Smooth muscle cell of the brain vasculature (primary cell): Measurements from ENCODE around the gene CROCC2.

Experiments used
- DNase-seq: peaks from one replicate; pipeline ENCODE4 v3.0.0-alpha.2; 2012; ENCODE audit warnings: low read depth, low spot score

The CROCC2 gene

DNA sequence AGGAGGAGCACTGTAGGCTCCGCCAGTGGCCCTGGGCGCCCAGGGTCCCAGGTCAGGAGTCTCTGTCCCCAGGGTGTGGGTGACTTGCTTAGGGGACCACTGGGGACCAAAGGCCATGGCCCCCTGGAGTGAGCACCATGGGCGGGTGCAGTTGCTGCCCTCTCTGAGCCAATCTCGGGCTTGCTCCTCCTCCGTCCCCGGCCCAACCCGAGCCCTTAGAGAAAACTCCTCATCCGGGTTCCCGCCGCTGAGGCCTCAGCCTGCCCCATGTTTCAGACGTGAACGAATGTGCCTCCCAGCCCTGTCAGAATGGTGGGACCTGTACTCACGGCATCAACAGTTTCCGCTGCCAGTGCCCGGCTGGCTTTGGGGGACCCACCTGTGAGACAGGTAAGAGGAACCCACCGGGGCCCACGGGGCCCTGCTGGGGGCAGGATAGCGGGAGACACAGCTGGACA, 130.9 kb downstream of the CROCC2 start:
- no peak for DNase-seq

DNA sequence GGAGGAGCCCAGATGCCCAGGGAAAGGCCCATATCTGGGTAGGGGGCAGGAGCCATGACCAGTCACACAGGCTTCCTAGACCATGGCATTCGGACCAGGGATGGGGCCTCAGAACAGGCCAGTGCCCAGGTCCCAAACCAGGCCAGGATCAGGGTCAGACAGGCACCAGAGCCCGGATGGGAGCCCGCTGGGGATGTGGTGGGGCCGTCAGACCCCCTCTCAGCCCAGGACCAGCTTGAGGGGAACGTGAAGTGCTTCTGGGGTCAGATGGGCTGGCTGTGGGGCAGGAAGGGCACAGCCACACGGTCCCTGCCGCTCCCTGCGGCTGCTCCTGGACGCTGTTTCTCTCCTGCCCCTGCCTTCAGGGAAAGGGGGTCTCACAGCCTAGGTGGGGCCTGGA, 131.4 kb downstream of the CROCC2 start:
- no peak for DNase-seq

DNA sequence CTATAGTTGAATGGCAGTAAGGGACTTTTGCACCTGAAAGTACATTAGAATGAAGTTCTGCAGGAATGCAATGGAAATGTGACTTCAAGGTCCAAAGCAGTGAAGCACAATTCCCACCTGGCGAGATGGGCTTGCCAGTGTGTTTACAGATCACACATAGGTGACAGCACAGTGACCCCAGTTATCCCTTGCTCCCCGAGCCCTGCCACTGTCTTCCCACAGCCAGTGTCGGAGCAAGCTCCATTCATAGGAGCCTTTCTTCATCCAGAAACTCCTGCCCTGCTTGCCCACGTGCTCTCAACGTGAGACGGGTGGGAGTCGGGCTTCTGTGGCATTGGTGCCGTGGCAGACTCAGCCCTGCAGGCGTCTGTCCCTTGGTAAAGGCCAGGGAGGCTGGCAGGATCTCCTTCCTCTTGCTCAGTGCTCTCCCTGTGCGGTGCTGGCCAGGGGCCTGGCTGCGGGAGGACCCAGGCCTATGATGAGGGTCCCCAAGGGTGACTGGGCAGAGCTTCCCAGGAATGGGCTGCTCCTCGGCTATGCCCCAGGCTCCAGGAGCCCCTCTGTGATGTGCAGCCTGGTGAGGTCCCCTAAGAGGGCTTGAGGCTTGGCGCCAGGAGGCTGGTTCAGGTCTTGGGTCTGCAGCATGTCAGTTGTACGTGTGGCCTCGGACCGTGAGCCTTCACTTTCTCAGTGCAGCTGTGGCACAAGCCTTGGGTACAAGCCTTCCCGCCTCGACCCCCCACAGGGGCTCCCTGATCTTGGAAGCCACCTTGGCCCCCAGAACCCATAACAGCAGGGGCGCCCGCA, 132.4 kb downstream of the CROCC2 start:
- DNase-seq = no peak

DNA sequence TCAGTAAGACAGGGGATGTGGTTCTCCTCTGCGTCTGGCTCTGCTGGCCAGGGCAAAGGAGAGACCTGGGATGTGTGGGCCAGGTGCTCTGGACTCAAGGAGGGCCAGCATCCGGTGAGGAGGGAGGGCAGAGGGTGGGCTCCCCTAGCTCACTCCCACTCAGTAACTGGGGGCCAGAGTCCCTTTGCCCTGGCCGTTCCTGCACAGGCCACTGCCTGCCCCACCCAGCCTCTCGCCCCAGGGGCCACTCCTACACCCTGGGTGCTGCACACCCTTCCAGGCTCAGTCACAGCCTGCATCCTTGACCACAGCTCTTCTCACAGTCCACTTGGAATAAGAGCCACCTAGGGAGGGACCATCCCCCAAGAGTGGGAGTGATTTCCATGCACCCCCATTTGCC, 133.3 kb downstream of the CROCC2 start:
- DNase-seq = no peak

DNA sequence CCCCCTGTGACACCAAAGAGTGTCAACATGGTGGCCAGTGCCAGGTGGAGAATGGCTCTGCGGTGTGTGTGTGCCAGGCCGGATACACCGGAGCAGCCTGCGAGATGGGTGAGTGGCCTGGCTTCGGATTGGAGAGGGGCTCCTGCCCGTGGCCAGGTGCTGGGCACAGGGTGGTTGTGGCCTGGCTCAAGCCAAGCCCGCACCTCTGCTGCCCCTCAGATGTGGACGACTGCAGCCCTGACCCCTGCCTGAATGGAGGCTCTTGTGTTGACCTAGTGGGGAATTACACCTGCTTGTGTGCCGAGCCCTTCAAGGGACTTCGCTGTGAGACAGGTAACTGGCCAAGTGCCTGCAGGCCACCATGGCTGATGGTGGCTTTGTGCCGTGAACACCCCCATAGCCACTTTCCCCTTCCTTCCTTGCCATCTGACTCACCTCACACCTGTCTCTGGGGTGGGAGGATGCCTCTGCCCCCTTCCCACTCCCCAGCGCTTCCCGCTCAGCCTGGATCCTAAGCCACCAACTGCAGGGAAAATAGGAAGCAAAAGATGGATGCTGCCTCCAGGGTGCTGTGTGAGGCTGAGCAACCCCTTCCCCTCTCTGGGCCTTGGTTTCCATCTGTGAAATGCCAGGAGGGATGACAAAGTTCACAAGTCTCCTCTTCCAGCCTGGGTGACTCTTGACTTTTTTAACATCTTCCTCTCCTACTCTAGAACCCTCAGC, 134.1 kb downstream of the CROCC2 start:
- no peak for DNase-seq

DNA sequence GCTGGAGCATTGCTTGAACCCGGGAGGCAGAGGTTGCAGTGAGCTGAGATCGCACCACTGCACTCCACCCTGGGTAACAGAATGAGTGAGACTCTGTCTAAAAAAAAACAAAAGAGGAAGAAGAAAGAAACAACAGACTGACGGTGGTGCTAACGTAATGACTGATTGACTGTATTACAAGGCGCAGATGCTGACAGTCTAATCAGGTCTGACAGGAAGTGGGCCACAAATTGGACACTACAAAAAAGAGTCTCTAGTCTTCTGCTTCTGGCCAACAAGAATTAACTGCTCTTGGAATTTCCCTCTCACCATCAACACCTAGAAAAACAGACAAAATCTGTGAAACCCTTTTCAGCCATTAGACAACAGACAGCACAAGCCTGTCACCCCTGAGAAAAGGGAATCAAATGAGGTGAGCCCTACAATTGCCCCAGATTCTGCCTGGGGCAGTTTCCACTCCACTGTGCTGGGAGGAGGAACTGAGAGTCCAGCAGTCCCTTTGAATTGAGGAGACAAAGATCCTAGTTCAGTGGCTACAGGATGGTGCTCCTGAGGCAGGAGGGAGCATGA, 135.5 kb downstream of the CROCC2 start:
- no peak for DNase-seq
